ENCODE results near the gene WDFY3.

The WDFY3 gene

DNA sequence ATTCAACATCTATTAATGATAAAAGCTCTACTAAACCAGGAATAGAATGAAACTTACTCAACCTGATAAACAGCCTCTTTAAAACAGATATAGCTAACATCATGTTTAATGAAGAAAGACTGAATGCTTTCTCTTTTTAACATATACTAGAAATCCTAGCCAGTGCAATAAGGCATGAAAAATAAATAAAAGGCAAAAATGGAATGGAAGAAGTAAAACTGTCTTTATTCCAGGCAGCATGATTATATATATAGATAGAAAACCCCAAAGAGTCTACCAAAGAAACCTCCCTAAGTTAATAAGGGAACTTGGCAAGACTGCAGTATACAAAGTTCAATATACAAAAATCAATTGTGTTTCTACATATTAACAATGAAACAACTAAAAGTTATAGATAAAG, 25.5 kb downstream of the WDFY3 start:
- Histone ChIP-seq H3K4me2 (ENCODE audit: low read length) (no peak overlapping the region), H3K18ac (ENCODE audit: low read length) (no peak overlapping the region), H3K36me3 (ENCODE audit: control insufficient read depth, insufficient read depth, low read length) (no peaks in the 10 kb centered on the region), H3K4me3 (ENCODE audit: low read length) (no peak overlapping the region), H2AK5ac (ENCODE audit: low read length) (no peak overlapping the region), H3K79me1 (ENCODE audit: low read length) (peaks cover 14% of the 10 kb centered on the region), H3K4me1 (ENCODE audit: control insufficient read depth, low read depth, low read length) (no peaks in the 10 kb centered on the region), H4K8ac (ENCODE audit: low read depth, low read length) (no peak overlapping the region), H3K4ac (ENCODE audit: low read depth, low read length) (no peak overlapping the region), H4K5ac (ENCODE audit: low read length) (no peak overlapping the region), H3K9ac (ENCODE audit: low read length) (no peak overlapping the region), H3K79me2 (ENCODE audit: control insufficient read depth, insufficient read depth, low read length) (peaks cover 34% of the 10 kb centered on the region), H2BK120ac (ENCODE audit: low read depth, low read length) (no peak overlapping the region), H3K56ac (ENCODE audit: low read length) (no peak overlapping the region), H2BK15ac (replicated peaks; ENCODE audit: low read depth) (no peak overlapping the region), H2BK5ac (ENCODE audit: low read length) (no peak overlapping the region), H3K27me3 (ENCODE audit: insufficient read depth, low read length, poor library complexity) (no peaks in the 10 kb centered on the region), H3K23ac (ENCODE audit: low read length) (no peak overlapping the region), H3K27ac (ENCODE audit: low read depth, low read length) (no peak overlapping the region)
- DNase-seq: no peak

DNA sequence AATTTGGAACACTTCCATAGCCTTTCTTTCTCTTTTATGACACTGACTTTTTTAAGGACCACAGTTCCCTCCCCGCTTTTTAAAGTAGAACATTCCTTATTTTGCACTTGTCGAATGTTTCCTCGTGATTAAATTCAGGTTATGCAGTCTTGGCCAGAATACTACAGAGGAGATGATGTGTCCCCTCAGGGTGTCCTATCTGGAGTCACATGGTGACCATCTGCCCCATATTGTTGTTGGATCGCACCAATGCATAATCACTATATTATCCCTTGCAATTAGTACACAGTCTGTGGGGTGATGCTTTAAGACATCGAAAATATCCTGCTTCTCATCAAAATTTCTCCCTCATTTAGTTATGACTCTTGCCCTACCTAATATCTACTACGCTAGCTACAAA, 27.4 kb downstream of the WDFY3 start:
- Histone ChIP-seq H3K23ac (ENCODE audit: low read length) (no peak overlapping the region), H3K79me2 (ENCODE audit: control insufficient read depth, insufficient read depth, low read length) (peaks cover 22% of the 10 kb centered on the region), H2BK15ac (replicated peaks; ENCODE audit: low read depth) (no peak overlapping the region), H3K56ac (ENCODE audit: low read length) (no peak overlapping the region), H3K4me1 (ENCODE audit: control insufficient read depth, low read depth, low read length) (no peaks in the 10 kb centered on the region), H3K36me3 (ENCODE audit: control insufficient read depth, insufficient read depth, low read length) (no peaks in the 10 kb centered on the region), H3K4me3 (ENCODE audit: low read length) (no peak overlapping the region), H3K9ac (ENCODE audit: low read length) (no peak overlapping the region), H2BK5ac (ENCODE audit: low read length) (no peak overlapping the region), H4K8ac (ENCODE audit: low read depth, low read length) (no peak overlapping the region), H3K4ac (ENCODE audit: low read depth, low read length) (no peak overlapping the region), H3K4me2 (ENCODE audit: low read length) (no peak overlapping the region), H3K27me3 (ENCODE audit: insufficient read depth, low read length, poor library complexity) (no peaks in the 10 kb centered on the region), H4K5ac (ENCODE audit: low read length) (no peak overlapping the region), H2BK120ac (ENCODE audit: low read depth, low read length) (no peak overlapping the region), H2AK5ac (ENCODE audit: low read length) (no peak overlapping the region), H3K27ac (ENCODE audit: low read depth, low read length) (no peak overlapping the region), H3K79me1 (ENCODE audit: low read length) (peaks cover 8% of the 10 kb centered on the region), H3K18ac (ENCODE audit: low read length) (no peak overlapping the region)
- no peak for DNase-seq
- WGBS (ENCODE audit: extremely low coverage, insufficient coverage, low lambda C conversion rate): no CpG with 5 or more reads among the region's 6 CpGs

DNA sequence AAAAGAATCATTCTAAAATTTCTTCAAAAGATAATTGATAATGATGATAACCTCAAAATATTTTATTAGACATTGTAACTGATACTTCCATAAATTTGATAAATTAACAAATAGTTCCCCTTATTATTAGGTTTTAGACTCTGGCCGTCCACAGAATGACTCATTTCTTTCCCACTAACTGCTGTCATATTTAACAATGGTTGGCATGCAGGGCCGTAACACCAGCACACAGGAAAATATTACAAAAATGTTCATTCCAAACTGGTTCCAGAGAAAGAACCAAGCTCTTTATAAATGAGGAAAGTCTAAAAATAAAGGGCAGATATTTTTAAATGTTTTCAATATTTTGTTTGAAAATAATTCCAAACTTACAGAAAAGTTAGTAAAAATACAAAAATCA, 28.2 kb downstream of the WDFY3 start:
- Histone ChIP-seq H2AK5ac (ENCODE audit: low read length) (no peak overlapping the region), H3K4ac (ENCODE audit: low read depth, low read length) (no peak overlapping the region), H4K8ac (ENCODE audit: low read depth, low read length) (no peak overlapping the region), H3K18ac (ENCODE audit: low read length) (no peak overlapping the region), H3K56ac (ENCODE audit: low read length) (no peak overlapping the region), H3K9ac (ENCODE audit: low read length) (no peak overlapping the region), H4K5ac (ENCODE audit: low read length) (no peak overlapping the region), H3K79me2 (ENCODE audit: control insufficient read depth, insufficient read depth, low read length) (peaks cover 21% of the 10 kb centered on the region), H3K23ac (ENCODE audit: low read length) (no peak overlapping the region), H3K36me3 (ENCODE audit: control insufficient read depth, insufficient read depth, low read length) (no peaks in the 10 kb centered on the region), H3K79me1 (ENCODE audit: low read length) (peaks cover 8% of the 10 kb centered on the region), H3K4me1 (ENCODE audit: control insufficient read depth, low read depth, low read length) (no peaks in the 10 kb centered on the region), H2BK15ac (replicated peaks; ENCODE audit: low read depth) (no peak overlapping the region), H2BK120ac (ENCODE audit: low read depth, low read length) (no peak overlapping the region), H3K4me2 (ENCODE audit: low read length) (no peak overlapping the region), H2BK5ac (ENCODE audit: low read length) (no peak overlapping the region), H3K27me3 (ENCODE audit: insufficient read depth, low read length, poor library complexity) (no peaks in the 10 kb centered on the region), H3K4me3 (ENCODE audit: low read length) (no peak overlapping the region), H3K27ac (ENCODE audit: low read depth, low read length) (no peak overlapping the region)
- DNase-seq: no peak
- WGBS (ENCODE audit: extremely low coverage, insufficient coverage, low lambda C conversion rate): no CpG with 5 or more reads among the region's 2 CpGs

DNA sequence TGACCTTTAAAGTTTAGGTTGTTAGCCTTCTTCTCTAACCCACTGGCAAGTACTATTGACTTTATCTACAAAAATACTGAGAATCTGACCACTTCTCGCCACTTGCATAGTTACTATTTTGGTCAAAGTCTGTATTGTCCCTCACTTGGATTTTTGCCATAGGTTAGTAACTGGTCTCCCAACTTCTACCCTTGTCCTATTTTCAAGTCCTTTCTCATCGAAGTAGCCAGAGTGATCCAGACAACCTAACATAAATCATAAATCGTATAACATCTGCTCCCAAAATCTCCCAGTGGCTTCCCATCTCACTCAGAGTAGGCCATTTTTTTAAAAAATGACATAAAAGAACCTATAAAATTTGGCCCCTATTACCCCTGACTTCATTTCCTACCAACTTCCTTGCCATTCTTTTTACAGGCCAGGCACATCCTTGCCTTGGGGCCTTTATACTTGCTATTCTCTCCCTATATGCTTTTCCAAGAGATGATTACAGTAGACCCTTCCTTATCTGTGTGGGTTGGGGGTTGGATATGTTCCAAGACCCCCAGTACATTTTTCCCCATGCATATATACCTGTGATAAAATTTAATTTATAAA, 29.0 kb downstream of the WDFY3 start:
- Histone ChIP-seq H4K5ac (ENCODE audit: low read length) (no peak overlapping the region), H3K4me2 (ENCODE audit: low read length) (no peak overlapping the region), H3K4me3 (ENCODE audit: low read length) (no peak overlapping the region), H3K36me3 (ENCODE audit: control insufficient read depth, insufficient read depth, low read length) (no peaks in the 10 kb centered on the region), H3K79me2 (ENCODE audit: control insufficient read depth, insufficient read depth, low read length) (peaks cover 19% of the 10 kb centered on the region), H3K27me3 (ENCODE audit: insufficient read depth, low read length, poor library complexity) (no peaks in the 10 kb centered on the region), H2BK15ac (replicated peaks; ENCODE audit: low read depth) (no peak overlapping the region), H3K27ac (ENCODE audit: low read depth, low read length) (no peak overlapping the region), H3K9ac (ENCODE audit: low read length) (no peak overlapping the region), H3K23ac (ENCODE audit: low read length) (no peak overlapping the region), H3K18ac (ENCODE audit: low read length) (no peak overlapping the region), H2BK5ac (ENCODE audit: low read length) (no peak overlapping the region), H3K56ac (ENCODE audit: low read length) (no peak overlapping the region), H4K8ac (ENCODE audit: low read depth, low read length) (no peak overlapping the region), H3K4ac (ENCODE audit: low read depth, low read length) (no peak overlapping the region), H2BK120ac (ENCODE audit: low read depth, low read length) (no peak overlapping the region), H3K4me1 (ENCODE audit: control insufficient read depth, low read depth, low read length) (no peaks in the 10 kb centered on the region), H3K79me1 (ENCODE audit: low read length) (peaks cover 6% of the 10 kb centered on the region), H2AK5ac (ENCODE audit: low read length) (no peak overlapping the region)
- no CpG with 5 or more reads among the region's 3 CpGs for WGBS (ENCODE audit: extremely low coverage, insufficient coverage, low lambda C conversion rate)
- DNase-seq: no peak

DNA sequence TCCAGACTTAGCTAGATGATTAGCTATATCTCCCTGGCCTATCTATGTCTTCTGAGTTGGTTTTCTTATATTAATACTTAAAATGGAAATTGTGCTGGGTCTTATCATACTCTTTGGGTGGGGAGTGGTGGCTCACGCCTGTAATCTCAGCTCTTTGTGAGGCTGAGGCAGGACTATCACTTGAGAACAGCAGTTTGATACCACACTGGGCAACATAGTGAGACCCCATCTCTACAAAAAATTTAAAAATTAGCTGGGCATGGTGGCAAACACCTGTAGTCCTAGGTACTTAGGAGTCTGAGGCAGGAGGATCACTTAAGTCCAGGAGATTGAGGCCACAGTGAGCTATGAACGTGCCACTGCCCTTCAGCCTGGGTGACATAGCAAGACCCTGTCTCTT, 30.4 kb downstream of the WDFY3 start:
- Histone ChIP-seq H4K8ac (ENCODE audit: low read depth, low read length) (no peak overlapping the region), H3K56ac (ENCODE audit: low read length) (no peak overlapping the region), H3K9ac (ENCODE audit: low read length) (no peak overlapping the region), H2BK15ac (replicated peaks; ENCODE audit: low read depth) (no peak overlapping the region), H2BK120ac (ENCODE audit: low read depth, low read length) (no peak overlapping the region), H2AK5ac (ENCODE audit: low read length) (no peak overlapping the region), H3K27ac (ENCODE audit: low read depth, low read length) (no peak overlapping the region), H3K4me2 (ENCODE audit: low read length) (no peak overlapping the region), H3K4me1 (ENCODE audit: control insufficient read depth, low read depth, low read length) (no peaks in the 10 kb centered on the region), H3K23ac (ENCODE audit: low read length) (no peak overlapping the region), H3K79me2 (ENCODE audit: control insufficient read depth, insufficient read depth, low read length) (peaks cover 19% of the 10 kb centered on the region), H3K18ac (ENCODE audit: low read length) (no peak overlapping the region), H3K4ac (ENCODE audit: low read depth, low read length) (no peak overlapping the region), H3K4me3 (ENCODE audit: low read length) (no peak overlapping the region), H3K79me1 (ENCODE audit: low read length) (peaks cover 6% of the 10 kb centered on the region), H4K5ac (ENCODE audit: low read length) (no peak overlapping the region), H2BK5ac (ENCODE audit: low read length) (no peak overlapping the region), H3K27me3 (ENCODE audit: insufficient read depth, low read length, poor library complexity) (no peaks in the 10 kb centered on the region), H3K36me3 (ENCODE audit: control insufficient read depth, insufficient read depth, low read length) (no peaks in the 10 kb centered on the region)
- WGBS (ENCODE audit: extremely low coverage, insufficient coverage, low lambda C conversion rate): no CpG with 5 or more reads among the region's 2 CpGs
- no peak for DNase-seq

DNA sequence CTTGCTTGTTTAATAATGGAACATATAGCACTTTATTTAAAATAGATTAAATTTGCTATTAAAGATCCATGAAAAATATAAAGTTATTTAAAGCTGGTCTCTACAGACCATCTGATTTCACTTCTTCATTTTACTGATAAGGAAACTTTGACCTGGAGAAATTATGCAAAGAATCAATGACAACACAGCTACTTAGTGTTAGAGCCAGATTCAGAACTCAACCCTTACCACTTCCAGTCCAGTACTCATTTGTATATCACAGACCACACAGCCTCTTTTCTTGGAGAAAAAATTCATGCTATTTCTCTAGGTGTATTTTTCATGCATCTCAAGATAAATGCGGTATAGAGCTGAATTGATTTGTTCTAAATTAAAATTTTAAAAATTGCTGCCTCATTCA, 34.0 kb downstream of the WDFY3 start:
- Histone ChIP-seq H3K4me2 (ENCODE audit: low read length) (no peak overlapping the region), H3K27me3 (ENCODE audit: insufficient read depth, low read length, poor library complexity) (no peaks in the 10 kb centered on the region), H2AK5ac (ENCODE audit: low read length) (no peak overlapping the region), H4K5ac (ENCODE audit: low read length) (no peak overlapping the region), H3K4me3 (ENCODE audit: low read length) (no peak overlapping the region), H3K4ac (ENCODE audit: low read depth, low read length) (no peak overlapping the region), H3K79me2 (ENCODE audit: control insufficient read depth, insufficient read depth, low read length) (peaks cover 12% of the 10 kb centered on the region), H3K18ac (ENCODE audit: low read length) (no peak overlapping the region), H2BK15ac (replicated peaks; ENCODE audit: low read depth) (no peak overlapping the region), H3K27ac (ENCODE audit: low read depth, low read length) (no peak overlapping the region), H4K8ac (ENCODE audit: low read depth, low read length) (no peak overlapping the region), H3K36me3 (ENCODE audit: control insufficient read depth, insufficient read depth, low read length) (no peaks in the 10 kb centered on the region), H3K56ac (ENCODE audit: low read length) (no peak overlapping the region), H3K4me1 (ENCODE audit: control insufficient read depth, low read depth, low read length) (no peaks in the 10 kb centered on the region), H3K23ac (ENCODE audit: low read length) (no peak overlapping the region), H2BK5ac (ENCODE audit: low read length) (no peak overlapping the region), H3K9ac (ENCODE audit: low read length) (no peak overlapping the region), H3K79me1 (ENCODE audit: low read length) (peaks cover 5% of the 10 kb centered on the region), H2BK120ac (ENCODE audit: low read depth, low read length) (no peak overlapping the region)
- WGBS (ENCODE audit: extremely low coverage, insufficient coverage, low lambda C conversion rate): no CpG with 5 or more reads among the region's 1 CpG
- no peak for DNase-seq
